NCI-H345 (cell line): ENCODE data around the gene CTNNBL1.

Source experiments
- DNase-seq: peaks from one replicate; lab custom pipeline; 2025; lab: John Stamatoyannopoulos, UW

CTNNBL1 gene

GRCh38 chr20:37821696-37822095 is 127.9 kb downstream of the CTNNBL1 start:
- DNase-seq: no peak

DNA sequence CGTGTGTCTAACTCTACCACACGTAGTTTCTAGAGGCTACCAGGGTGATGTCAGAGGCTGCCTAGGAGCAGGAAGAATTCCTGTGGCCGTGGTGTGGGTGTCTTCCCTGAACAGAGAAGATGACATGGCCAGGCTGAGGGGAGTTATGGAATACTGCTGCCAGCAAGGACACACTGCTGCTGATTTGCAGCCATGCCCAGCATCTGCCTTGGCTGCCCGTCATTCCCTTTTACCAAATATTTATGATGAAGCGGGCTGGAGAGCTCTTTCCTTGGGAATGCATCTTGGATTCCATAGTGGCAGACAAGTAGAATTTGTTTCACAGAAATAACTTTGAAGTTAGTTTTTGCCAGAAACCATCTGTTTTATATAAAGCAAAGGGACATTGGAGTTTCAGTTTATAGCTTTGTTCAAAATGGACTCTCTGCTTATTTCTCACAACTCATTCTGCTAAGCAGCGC is 128.3 kb downstream of the CTNNBL1 start:
- DNase-seq: no peak

DNA sequence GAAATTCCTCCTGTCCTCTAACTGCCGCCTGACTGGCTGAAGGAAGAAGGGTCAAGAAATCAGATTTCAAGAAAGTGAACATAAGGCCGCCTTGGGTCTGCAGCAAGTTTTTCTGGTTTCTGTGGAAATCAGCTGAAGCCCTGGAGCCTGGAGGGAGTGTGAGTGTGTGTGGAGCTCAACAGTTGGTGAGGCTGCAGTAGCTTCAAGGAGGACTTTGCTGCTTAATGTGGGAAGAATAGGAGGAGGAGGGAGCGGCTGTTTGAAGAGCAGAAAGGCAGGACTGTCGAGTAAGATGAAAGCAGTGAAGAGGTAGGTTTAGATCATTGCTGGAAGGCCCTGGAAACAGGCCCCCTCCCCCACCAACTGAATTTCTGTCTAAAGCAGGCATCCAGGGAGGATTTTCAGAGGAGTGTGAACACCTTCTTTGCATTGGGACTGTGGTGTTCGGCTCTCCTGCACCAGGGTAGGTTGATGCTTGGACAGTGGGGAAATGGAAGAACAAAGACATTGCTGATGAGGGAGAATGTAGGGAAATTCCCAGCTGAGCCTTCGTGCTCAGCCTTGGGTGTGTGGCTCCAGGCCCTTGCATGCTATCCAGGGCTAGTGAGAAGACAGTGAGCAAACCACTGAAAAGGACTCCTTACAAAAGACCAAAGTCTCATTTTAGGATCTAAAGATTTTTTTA is 129.6 kb downstream of the CTNNBL1 start:
- DNase-seq: no peak

DNA sequence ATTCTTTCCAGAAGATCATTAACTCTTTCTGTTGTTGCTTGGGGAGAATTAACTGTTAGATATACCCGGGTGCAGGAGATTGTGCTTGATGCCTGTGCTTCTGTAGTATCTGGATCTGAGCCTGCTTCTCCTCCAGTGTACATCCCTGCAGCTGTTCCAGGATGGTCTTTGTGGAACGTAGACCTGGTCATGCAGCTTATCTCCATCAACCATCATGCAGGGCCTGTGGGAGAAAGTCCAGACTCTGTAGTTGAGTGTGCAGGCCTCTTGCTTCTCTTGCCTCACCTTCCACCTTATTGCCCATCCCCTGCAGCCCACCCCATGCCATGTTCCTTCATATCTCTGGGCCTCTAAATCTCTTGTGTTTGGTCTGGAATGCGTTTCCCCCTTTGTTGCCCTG is 133.8 kb downstream of the CTNNBL1 start:
- DNase-seq: no peak

GRCh38 chr20:37828684-37829083 is 134.9 kb downstream of the CTNNBL1 start:
- no peak for DNase-seq

DNA sequence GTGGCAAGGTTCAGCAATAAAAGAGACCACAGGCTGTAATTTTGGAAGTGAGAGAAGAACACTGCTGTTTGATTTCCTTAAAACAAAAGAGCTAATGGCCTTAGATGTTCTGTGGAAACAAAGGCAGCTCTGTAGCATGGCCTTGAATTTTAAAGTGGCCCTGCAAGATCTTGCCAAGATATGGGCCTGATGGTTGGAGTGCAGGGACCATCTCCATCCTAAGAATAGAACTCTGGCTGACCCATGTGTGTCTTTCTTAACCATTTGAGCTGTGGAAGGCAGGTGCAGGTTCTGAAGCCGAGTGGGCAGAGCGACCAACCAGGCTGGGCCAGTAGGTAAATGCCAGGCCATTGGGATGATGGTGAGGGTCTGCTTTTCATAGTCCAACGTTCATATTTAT is 135.3 kb downstream of the CTNNBL1 start:
- no peak for DNase-seq

- DNase-seq: no peak
Measured at GRCh38 chr20:37833221-37833896, 139.5 kb downstream of the CTNNBL1 start.

- no peak for DNase-seq
Measured at GRCh38 chr20:37836926-37837325, 143.1 kb downstream of the CTNNBL1 start.

DNA sequence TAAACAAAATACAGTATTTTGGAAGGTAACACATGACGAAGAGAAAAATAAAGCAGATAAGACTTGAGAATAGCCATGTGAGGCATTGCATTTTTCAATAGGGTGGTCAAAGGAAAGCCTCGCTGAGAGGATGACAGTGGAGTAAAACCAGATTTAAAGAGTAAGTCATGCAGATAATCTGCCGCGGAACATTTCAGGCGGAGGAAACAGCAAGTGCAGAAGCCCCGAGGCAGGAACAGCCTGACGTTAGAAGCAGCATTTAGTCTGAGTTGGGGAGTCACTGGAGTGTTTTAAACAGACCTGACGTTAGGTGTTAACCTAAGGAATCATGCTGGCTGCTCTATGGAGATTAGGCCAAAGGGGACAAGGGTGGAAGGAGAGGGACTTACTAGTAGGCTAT is 144.1 kb downstream of the CTNNBL1 start:
- DNase-seq: no peak

GRCh38 chr20:37838769-37839431 is 145.1 kb downstream of the CTNNBL1 start:
- no peak for DNase-seq

DNA sequence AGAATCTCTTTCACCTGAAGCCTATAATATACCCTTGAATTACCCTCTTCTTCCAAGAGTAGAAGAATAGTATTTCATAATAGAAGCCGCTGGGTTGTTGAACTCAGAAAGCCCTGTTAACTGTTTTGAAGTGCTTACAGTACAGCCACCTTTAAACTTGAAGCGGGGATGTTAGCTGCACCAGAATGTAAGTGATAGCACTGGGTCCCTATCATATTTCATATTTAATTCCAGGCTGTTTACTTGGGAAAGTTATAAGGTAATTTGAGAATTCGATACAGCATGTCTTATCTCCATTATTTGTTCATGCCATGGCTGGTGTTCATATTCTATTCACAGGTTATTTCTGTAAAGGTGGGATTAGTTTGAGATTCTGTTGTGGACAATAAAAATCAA is 145.6 kb downstream of the CTNNBL1 start:
- no peak for DNase-seq

DNA sequence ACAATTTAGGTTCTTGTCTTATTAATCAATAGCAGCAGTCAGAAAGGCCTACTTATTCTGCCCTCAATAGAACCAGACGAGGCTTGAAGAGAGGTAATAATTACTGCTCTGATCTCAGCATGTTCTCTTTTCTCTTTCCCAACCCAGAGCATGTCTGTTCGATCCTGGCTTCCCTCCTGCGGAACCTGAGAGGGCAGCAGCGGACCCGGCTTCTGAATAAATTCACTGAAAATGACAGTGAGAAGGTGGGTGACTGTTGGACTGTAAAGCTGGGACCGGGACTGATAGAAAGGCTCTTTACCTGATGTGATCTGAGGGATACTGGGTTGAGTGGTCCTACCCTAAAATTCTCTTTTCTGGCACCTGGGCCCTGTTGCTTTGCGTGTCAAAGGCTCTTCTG is 146.1 kb downstream of the CTNNBL1 start:
- DNase-seq: no peak

GRCh38 chr20:37841389-37841788 is 147.6 kb downstream of the CTNNBL1 start:
- no peak for DNase-seq

DNA sequence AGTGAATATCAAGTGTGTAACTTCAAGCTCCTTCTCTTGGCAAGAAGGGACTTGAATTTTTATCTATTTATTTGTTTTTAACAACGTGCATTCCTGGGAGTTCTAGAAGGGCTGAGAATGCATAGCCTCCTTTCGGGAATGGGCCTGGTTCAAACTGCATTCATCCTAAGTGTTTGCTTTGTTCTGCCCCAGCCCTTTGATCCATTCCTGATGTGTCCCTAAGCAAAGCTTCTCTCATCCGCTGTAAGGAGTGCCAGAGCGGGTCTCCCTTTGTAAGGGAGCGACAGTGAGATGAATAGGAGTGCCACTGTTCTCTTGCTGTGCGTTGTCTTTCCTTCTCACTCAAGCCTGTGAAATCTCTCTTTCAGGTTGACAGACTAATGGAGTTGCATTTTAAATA is 148.1 kb downstream of the CTNNBL1 start:
- DNase-seq: no peak

GRCh38 chr20:37845241-37845681 is 151.4 kb downstream of the CTNNBL1 start:
- no peak for DNase-seq

DNA sequence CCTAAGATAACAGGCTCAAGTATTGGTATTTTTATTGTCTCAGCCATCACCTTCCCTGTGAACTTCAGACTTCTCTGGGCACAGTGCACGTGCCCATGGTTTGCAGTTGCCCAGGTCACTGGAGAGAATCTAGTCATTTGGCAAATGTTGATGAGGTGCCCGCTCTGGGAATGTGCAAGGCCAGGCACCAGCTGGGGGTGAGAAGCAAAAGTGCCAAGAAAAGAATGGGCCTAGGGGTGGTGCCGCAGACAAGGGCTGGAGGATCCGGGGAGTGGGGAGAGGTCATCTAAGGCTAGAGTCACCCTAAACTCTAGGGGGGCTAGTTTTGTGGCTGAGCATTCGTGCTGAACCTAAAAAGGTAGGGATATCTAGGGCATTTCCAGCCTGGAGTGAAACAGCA is 152.0 kb downstream of the CTNNBL1 start:
- DNase-seq: no peak

- peak; percentile 93 for DNase-seq
Measured at GRCh38 chr20:37846573-37846972, 152.7 kb downstream of the CTNNBL1 start.

GRCh38 chr20:37848706-37849105 is 154.9 kb downstream of the CTNNBL1 start:
- no peak for DNase-seq

DNA sequence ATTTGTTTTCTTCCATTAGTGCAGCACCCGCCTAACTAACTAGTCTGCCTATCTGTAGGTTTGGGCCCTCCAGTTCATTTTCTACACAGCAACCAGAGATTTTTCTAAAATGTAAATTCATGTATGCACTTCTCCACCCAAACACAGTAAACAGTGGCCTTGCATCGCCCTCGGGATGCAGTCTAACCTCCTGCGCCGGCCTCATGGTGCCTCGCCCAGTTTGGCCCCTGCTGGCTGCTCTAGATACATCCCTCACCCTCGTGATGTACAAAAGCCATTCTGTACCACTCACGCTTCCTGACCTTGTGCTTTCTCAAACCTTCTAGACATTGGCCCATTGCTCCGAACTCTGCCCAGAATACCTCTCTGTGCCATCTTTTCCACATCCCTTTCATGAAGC is 155.3 kb downstream of the CTNNBL1 start:
- DNase-seq: no peak

DNA sequence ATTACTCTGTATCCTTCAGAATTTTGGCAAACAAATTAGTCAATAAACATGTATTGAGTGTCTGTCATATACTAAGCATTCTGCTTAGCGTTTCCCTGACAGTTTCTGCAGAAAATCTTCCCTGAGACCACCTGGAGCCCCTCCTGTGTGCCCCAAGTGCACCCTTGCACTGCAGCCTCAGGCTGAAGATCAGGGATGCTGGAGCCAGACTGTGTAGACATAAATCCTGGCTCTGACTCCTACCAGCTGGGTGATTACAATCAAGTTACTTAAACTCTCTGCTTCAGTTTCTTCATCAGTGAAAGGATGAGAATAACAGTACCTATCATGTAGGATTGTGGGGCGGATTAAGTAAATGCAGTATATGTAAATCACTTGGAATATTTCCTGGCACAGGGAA is 155.7 kb downstream of the CTNNBL1 start:
- DNase-seq: no peak

DNA sequence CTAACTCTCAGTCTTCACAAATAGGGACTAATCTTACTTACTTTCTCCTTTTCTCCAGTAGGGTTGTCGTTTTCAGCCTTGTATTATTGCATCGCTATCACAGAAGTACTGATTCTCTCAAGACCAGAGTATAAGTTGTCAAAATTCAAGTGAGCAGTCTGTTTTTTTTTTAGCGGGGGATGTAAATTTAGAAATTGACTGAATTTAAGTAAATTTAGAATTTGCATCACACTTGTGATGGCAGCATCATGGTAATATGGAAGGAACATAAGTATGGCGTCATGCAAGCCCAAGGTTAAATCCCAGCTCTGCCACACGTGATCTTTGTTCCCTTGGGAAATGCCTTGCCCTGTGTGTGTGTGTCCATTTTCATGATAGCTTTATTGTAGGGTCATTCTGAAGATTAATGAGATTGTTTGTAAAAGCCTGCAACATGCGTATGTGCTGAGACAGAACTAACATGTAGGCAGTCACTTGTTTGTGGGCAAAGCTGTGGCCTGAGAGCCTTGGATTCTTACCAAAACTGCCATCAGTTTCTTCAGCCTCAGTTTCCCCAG is 156.3 kb downstream of the CTNNBL1 start:
- no peak for DNase-seq

GRCh38 chr20:37850724-37851355 is 157.0 kb downstream of the CTNNBL1 start:
- no peak for DNase-seq
